NCI-H446 (cell line): ENCODE measurements around the gene METTL21A.

Experiments
- DNase-seq, 2 experiments: peaks; one replicate each; lab custom pipeline; 2025; lab: John Stamatoyannopoulos, UW

METTL21A gene

DNA sequence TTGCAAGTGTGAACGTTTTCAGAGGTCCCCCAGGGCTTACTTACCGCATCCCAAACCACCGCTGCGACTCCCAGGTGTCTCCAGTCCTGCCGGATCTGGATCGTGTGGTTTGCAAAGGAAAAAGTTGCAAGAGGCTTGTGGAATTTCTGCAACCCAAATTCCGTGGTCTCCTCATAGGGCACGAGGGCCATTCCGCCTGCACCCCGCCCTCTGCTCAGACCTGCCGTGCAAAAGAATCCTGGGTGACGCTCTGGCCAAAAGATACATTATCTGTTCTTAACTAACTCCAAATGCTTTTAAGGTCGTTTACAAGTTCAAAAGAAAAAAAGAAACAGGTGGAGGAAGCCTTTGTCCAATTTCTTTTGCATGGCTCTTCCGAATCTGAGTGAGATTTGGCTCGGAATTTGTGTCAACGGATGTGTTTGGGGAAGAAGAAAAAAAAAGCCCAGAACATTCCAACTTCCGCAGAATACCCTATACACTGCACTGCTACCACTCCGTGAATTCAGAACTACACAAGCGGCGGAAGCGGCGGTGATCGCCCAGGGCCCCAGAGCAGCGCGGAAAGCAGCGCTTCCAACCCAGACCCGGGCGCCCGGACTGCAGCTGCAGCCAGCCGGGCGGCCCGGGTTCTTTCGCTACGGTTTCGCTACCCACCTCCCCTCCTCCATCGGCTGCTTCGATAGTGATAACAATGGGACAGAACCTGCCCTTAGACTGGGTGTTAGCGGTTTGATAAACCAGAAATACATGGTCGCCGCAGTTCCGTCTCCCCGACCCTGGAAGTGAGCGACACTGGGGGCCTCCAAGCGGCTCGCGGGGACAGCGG, 795 bp downstream of the METTL21A start:
- DNase-seq, result peak in 1 of 2 experiments; percentile 64

DNA sequence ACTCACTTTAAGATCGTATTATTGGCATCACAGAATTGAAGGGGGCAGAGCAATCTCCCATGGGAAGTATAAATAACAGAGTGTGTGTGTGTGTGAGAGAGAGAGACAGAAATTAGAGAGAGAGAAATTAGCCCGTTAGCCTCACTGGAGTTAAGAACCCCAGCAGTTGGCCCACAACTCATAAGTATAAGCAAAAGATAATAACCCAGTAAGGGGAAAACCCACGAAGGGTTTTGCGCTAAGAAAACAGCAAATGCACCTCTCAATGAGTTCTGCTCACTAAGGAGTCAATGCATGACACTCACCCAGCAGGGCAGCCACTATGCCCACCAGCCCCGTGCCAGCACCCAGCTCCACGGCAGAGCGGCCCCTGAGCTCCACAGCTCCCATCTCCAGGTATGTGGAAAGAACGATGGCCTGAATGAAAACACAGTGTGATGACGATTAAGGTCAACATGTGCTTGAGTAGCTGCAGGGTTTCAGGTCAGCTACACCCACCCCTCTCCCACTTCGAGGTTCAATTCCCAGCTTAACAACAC, 3.6 kb downstream of the METTL21A start:
- no peak for DNase-seq

DNA sequence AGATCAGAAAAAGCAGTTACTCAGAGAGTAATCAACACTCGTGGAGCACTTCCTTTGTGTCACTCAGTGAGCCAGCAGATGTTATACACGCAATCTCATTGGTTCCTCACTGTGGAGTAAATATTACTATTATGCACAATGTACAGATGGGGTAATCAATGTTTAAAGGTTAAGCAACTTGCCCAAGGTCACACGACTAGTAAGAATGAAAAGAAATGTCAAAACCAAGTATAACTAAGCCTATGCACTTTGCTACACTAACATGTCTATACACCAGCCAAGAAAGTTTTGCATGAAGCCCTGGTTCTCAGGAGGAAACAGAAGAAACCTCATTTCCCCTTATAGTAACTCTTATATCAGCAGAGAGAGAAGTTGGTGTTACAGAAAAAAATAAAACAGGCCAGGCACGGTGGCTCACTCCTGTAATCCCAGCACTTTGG, 5.4 kb downstream of the METTL21A start:
- no peak for DNase-seq

DNA sequence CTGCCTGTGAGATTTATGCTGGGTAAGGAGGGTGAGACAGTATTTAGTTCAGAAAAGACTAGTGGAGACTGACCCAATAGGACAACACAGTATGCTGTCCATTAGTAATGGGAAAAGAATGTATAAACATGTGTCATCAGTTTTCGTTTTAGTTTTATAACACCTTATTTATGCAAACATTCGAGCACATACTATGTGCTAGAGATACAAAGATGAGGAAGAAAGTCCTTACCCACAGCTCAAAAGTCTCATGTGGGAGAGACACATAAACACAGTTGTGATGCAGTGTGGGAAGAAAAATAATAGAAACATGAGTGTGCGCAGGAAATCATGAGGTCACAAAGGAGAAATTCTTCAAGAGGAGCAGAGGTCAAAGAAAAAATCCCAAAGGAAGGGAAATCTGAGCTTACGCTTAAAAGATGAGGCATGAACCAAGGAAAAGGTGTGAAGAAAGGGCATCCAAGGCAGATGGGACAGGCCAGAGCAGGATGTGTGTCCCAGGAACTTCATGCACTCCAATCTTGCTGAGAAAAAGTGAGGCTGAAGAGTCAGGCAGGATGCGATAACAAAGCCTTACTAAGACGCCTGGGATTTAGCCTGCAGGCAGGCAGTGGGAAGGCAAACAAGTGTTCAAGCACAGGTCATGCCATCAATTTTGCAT, 8.1 kb downstream of the METTL21A start:
- DNase-seq, result no peak

DNA sequence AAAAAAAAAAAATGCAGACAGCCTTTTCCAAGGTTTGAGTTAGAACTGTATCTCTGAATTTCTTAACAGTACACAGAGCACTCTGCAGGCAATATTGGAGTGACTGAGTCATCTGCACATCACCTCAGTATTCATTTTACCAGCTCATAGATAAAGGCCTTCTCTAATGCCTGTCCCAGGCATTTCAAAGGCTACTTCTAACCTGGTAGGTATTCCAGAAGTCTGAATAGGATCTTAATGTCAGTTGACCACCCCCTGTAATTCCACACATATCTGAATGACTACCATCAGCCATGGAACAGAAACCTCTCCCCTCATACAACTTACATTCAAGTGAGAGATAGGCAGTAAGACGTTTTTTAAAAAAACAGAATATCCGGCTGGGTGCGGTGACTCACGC, 9.0 kb downstream of the METTL21A start:
- DNase-seq, result no peak

DNA sequence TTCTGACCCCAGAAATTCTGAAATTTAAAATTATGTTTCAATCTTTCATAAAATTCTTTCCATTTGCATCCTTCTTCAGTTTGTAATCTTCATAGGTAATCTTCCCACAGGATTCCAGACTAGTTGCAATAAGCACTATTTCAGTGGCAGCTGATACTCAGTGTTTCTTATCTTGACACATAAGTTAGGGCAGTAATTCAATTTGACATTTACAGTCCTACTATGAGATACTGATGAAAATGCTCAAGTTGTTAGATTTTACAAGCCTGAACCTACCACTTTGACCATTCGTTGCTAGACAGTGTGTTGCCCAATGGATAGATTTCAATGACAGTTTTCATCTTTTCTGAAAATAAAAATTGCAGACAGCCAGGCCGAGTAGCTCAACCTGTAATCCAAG, 10.4 kb downstream of the METTL21A start:
- no peak for DNase-seq

DNA sequence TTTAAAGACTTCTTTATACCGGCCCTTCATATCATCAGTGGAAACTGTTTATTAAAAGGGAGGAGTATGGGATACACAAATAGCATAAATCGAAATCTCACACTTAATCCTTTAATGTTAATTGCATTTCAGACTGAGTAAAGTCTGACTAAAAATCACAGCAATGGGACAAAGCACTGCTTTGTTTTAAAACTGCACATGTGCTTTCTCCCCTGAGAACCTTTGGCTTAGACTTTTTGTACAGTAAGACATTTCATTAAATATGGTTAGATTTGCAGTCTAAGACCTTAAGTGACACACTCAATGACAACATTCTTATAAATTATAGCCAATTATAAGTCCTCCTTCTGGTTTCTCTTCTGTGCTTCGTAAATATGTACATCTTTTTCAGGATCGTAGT, 12.5 kb downstream of the METTL21A start:
- DNase-seq, result no peak

DNA sequence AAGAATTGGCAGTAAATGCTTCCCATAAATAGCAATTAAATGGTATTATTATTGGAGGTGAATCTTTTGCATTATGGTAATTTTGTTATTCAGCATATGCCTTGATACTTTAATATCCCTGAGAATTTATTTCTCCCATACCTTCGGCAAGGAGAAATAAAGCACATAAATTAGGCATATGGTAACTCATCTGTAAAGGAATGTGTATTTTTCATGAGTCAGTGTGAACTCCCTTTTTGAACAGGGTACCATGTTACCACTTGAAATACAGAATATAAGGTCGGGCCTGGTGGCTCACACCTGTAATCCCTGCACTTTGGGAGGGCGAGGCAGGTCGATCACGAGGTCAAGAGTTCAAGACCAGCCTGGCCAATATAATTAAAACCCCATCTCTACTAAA, 18.4 kb downstream of the METTL21A start:
- no peak for DNase-seq

DNA sequence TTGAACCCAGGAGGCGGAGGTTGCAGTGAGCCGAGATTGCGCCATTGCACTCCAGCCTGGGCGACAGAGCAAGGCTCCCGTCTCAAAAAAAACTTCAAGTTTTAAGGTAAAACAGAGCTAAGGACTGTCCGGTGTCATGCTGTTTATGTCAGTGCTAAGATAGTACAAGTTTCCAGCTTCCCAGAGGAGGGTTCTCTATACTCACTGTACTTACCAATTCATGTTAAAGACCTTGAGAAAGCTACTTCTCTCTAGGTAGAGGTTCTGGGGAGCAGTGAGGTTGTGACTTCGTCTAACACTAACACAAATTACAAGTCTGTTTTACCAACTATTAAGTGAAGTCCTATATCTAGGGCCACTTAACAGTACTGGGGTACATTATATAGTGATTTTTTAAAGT, 18.8 kb downstream of the METTL21A start:
- no peak for DNase-seq

DNA sequence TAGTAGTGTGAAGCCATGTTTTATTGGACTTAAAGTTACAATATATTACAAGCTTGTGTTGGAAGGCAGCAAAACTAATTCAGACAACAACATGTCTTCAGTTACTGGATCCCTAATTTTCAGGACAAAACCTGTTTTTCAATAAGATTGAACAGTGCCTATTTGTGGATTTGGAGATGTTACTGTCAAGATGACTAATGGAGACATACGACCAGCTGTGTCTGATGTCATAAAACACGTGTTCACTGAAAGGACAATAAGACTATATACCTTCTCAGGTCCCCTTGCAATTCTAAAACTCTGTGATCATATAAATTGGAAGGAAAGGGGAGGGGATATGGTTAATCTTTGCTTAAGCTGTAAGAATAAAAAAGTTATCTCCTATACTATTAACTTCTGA, 21.7 kb downstream of the METTL21A start:
- DNase-seq, result no peak

DNA sequence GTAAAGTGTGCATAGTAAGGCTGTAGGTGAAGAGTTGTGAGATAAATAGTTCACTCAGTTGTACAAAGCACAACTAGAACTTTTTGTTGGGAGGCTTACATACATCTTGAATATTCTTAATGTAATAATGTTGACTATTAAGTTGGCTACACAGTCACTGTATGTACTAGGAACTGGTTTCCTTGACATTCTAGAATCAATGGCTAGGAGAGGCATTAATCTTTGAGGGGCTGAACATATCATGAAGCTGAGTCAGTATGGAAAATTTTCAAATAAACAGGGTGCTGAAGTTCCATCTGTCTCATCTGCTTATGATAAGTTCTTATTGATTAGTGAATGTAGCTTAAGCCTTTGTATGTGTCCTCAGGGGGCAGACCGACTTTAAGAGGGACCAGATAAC, 23.4 kb downstream of the METTL21A start:
- no peak for DNase-seq

DNA sequence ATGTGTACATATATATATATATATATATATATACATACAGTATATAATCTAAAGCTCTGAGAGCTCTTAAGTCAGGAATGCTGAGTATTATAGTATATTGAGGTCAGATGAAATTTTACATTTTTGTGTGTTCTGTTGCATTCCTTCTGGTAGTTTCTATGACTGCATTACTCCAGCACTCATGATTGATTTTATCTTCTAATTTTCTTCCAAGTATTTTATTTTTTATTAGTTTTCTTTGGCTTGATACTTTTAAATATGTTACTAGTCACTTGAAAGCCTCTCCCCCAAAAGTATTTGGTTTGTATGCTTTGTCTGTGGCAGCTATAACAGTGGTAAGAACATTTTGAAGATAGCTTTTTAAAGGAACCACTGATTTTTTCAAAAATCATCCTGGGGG, 25.0 kb downstream of the METTL21A start:
- DNase-seq, result no peak

DNA sequence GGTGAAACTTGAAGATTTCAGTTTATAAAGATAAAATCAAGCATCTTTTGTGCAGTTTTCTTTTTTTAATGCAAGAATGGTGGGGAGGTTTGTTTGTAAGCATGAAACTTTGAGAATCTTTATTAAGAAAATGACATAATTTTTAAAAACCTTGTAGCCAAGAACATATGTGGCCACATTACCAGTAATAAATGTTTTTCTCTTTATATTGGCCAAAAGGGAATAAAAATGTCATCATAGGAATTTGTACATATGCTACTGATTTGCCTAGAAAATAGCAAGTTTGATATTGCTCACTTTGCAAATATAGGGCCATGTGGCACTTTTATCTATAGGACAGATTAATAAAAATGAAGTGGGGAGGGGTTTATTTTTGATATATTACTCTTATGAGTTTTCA, 25.6 kb downstream of the METTL21A start:
- DNase-seq, result no peak

DNA sequence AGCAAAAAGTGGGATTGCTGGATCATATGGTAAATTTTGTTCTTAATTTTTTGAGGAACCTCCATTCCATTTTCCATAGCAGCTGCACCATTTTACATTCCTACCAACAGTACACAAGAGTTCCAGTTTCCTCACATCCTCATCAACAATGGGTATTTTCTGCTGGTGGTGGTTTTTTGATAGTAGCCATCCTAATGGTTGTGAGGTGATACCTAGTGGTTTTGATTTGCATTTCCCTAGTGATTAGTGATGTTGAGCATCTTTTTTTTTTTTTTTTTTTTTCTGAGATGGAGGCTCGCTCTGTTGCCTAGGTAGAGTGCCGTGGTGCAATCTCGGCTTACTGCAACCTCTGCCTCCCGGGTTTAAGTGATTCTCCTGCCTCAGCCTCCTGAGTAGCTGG, 30.5 kb downstream of the METTL21A start:
- no peak for DNase-seq

DNA sequence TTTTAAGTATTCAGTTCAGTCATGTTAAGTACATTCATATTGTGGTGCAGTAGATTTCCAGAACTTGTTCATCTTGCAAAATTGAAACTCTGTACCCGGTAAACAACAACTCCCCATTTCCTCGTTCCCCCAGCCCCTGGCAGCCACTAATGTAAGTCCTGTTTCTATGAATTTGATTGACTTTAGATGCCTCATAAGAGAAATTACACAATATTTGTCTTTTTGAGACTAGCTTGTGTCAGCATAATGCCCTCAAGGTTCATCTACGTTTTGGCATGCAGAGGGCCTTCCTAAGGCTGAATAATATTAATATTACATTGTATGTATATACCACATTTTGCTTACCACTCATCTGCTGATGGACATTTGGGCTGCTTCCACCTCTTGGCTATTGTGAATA, 30.9 kb downstream of the METTL21A start:
- no peak for DNase-seq

DNA sequence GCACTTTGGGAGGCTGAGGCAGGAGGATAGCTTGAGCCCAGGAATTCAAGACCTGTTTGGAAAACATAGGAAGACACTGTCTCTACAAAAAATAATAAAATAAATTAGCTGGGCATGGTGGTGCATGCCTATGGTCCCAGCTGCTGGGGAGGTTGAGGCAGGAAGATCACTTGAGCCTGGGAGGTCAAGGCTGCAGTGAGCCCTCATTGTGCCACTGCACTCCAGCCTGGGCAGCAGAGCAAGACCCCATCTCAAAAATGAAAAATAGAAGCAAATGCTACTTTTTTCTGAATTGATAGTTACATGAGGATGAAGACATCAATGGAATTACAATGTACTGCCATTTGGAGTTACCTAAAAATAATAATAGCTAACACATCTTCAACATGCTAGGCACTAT, 31.9 kb downstream of the METTL21A start:
- no peak for DNase-seq

DNA sequence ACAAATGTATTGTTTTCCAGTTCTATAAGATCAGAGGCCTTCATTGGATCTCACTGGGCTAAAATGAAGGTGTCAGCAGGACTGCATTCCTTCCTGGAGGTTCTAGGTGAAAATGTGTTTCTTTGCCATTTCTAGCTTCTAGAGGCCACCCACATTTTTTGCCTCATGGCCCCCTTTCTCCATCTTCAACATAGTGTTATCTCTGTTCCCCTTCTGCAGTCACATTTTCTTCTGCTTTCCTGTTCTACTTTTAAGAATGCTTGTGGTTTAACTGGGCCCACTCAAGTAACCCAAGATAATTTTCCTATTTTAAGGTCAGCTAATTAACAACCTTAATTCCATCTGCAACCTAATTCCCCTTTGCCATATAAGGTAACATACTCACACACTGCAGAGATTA, 36.1 kb downstream of the METTL21A start:
- DNase-seq, result no peak

DNA sequence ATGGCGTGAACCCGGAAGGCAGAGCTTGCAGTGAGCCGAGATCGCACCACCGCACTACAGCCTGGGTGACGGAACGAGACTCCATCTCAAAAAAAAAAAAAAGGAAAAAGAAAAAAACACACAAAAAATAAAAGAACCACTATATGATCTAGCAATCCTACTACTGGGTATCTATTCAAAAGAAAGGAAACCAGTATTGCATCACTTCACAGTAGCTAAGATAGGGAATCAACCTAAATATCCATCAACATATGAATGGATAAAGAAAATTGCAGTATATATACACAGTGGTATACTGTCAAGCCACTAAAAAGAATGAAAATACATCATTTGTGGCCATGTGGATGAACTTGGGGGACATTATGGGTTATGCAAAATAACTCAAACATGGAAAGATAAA, 37.9 kb downstream of the METTL21A start:
- DNase-seq, result no peak

DNA sequence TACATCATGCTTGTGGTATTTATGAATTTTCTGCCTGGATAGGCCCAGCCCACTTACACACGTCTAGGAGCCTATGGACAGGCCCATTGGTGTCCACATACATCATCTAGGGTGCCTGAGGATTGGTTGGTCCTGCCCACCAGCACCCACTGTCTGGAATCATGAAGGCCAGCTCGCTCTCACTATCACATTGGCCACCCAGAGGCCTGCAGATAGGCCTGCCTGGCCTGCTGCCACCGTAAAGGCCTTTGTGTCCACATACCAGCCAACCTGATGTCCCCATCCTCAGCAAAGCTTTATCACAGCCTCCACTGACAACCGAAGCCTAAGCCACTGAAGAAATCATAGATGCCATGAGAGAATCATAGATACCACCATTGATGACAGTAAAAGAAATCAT, 40.2 kb downstream of the METTL21A start:
- no peak for DNase-seq

DNA sequence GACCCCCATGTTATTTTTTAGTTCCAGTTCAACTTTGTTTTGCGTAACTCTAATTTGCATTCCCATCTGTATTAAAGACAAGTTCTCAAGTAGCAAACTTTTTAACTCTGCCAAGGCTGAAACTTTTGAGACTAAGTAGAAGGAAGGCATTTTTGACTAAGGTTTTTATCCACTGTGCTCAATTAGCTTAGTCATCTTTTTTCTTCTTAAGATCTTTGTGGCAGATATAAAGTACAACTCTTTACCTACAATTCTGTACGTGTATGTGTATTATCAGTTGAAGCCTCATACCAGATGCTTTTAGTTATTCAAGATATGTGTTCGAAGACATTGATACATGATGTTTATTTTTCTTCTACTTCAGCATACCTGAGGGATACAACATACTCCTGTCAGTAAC, 53.8 kb downstream of the METTL21A start:
- no peak for DNase-seq

DNA sequence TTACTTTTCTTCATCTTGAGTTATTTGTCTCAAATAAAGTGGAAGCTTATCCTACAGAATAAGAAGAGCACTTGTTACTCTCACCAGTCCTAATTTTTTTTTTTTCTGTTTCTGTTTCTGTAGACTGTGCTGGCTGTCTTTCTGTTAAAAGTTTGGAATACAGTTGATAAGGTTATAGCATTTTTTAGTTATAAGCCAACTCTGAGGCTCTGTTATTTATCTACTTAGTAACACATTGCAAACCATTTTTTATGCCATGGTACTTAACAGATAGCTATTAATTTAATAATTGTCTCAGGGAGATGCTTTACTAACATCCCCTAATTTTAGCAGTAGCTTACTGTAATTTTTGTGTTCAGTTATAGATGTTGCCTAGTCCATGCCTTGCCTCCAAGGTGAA, 57.5 kb downstream of the METTL21A start:
- no peak for DNase-seq

DNA sequence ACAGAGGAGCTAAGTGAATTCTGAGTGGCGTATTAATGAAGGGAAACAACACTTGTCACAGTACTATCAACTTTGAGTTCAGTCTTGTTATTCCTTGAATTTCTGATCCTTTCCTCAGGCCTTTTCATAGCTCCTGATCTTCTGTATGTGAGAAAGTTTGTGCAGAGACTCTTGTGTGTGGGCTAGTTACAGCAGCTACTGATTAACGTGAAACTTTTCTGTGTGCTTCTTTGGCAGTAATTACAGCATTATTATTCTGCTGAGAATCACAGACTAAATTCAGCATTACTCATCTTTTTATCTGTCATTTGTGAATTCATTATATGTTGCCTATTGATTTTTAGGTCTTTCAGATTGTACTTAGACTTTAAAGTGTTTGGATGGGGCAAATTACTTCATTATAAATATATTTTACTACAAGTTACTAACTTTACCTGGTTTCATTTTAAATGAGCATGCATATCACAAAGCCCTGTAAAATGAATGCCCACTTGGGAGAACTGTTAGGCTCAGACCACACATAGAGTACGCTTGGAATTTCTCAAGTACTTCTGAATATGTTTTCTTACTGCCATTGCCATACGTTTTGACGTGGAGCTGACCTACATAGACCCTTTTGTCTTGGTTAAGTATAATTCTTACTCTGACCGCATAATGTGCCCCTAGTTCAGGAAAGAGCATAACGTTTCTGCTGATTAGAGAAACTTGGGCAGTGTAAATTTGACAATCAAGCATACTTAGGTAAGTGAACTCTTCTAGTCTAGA, 59.3 kb downstream of the METTL21A start:
- DNase-seq, result no peak
